GM18519 (cell line): ENCODE results near the gene PLCG2.
"Not testable (repeated sequence)": the region's sequence is repeated elsewhere in the genome, so short reads cannot be mapped to it uniquely, and the experiment has no call there.

Source experiments
- ATAC-seq: cut with Tn5 transposase; IDR thresholded peaks from one replicate; pipeline ENCODE4 v1.9.1; 2021; ENCODE audit warnings: mild to moderate bottlenecking, moderate library complexity; ENCODE audit not compliant: unreplicated experiment, low FRiP score

Gene PLCG2

GRCh38 chr16:81931927-81932326 is 152.8 kb downstream of the PLCG2 start:
- no peak for ATAC-seq

- ATAC-seq = no peak
These were observed 153.6 kb downstream of the PLCG2 start for GRCh38 chr16:81932668-81933067.

GRCh38 chr16:81933361-81933760 is 154.3 kb downstream of the PLCG2 start:
- ATAC-seq = no peak

- not testable (repeated sequence) for ATAC-seq
These were observed 155.6 kb downstream of the PLCG2 start for GRCh38 chr16:81934711-81935110.

- no peak for ATAC-seq
These were observed 157.3 kb downstream of the PLCG2 start for GRCh38 chr16:81936209-81937000.

GRCh38 chr16:81937305-81938038 is 158.4 kb downstream of the PLCG2 start:
- no peak for ATAC-seq

- no peak for ATAC-seq
These were observed 159.5 kb downstream of the PLCG2 start for GRCh38 chr16:81938326-81939163.

- ATAC-seq = no peak
These were observed 160.3 kb downstream of the PLCG2 start for GRCh38 chr16:81939164-81940056.

GRCh38 chr16:81940781-81941560 is 161.9 kb downstream of the PLCG2 start:
- no peak for ATAC-seq

GRCh38 chr16:81942007-81942601 is 163.0 kb downstream of the PLCG2 start:
- ATAC-seq = no peak

- no peak for ATAC-seq
These were observed 166.6 kb downstream of the PLCG2 start for GRCh38 chr16:81945665-81946064.

- ATAC-seq = no peak
These were observed 167.1 kb downstream of the PLCG2 start for GRCh38 chr16:81946206-81946605.

- ATAC-seq = no peak
These were observed 172.5 kb downstream of the PLCG2 start for GRCh38 chr16:81951564-81951963.

GRCh38 chr16:81956213-81956948 is 177.3 kb downstream of the PLCG2 start:
- no peak for ATAC-seq

- ATAC-seq = no peak
These were observed 185.7 kb downstream of the PLCG2 start for GRCh38 chr16:81964808-81965207.

- no peak for ATAC-seq
These were observed 188.3 kb downstream of the PLCG2 start for GRCh38 chr16:81967358-81967757.

GRCh38 chr16:81971853-81972252 is 192.8 kb downstream of the PLCG2 start:
- ATAC-seq = no peak

- ATAC-seq = no peak
These were observed 194.6 kb downstream of the PLCG2 start for GRCh38 chr16:81973737-81974136.
